T-helper 9 cell (primary cell): ENCODE data around the gene CHIC1.
"Not testable (repeated sequence)": the region's sequence is repeated elsewhere in the genome, so short reads cannot be mapped to it uniquely, and the experiment has no call there.

Experiments used
- DNase-seq: peaks from one replicate; pipeline ENCODE4 v3.0.0-alpha.2; 2020
- total RNA-seq, 2 donors: gene quantifications; one replicate each; lab custom pipeline; 2026; lab: John Stamatoyannopoulos, UW

The CHIC1 gene
- 13.3 to 38.5 reads per million in 2 donors for total RNA-seq

GRCh38 chrX:73562984-73563737, at the start of gene CHIC1:
Gene CHIC1 (plus strand): TSS chrX:73563197. CDS start chrX:73563285, 88 bp downstream.
- DNase-seq = peak; percentile 60

- not testable (repeated sequence) for DNase-seq
These were observed 40.2 kb upstream of the CHIC1 start for GRCh38 chrX:73522823-73523222.

GRCh38 chrX:73524906-73525305, 38.1 kb upstream of the CHIC1 start:
- DNase-seq = no peak

GRCh38 chrX:73525928-73526690, 36.9 kb upstream of the CHIC1 start:
- no peak for DNase-seq

- not testable (repeated sequence) for DNase-seq
These were observed 31.3 kb upstream of the CHIC1 start for GRCh38 chrX:73531655-73532054.

GRCh38 chrX:73556159-73556558, 6.8 kb upstream of the CHIC1 start:
- no peak for DNase-seq

- DNase-seq = no peak
These were observed 1.2 kb upstream of the CHIC1 start for GRCh38 chrX:73561801-73562200.

- DNase-seq = no peak
These were observed 539 bp upstream of the CHIC1 start for GRCh38 chrX:73562458-73562857.

GRCh38 chrX:73563738-73564068, 706 bp downstream of the CHIC1 start:
- no peak for DNase-seq

- no peak for DNase-seq
These were observed 14.4 kb downstream of the CHIC1 start for GRCh38 chrX:73577361-73577760.

- no peak for DNase-seq
These were observed 18.1 kb downstream of the CHIC1 start for GRCh38 chrX:73581002-73581628.

- not testable (repeated sequence) for DNase-seq
These were observed 34.8 kb downstream of the CHIC1 start for GRCh38 chrX:73597758-73598157.

- DNase-seq = no peak
These were observed 52.0 kb downstream of the CHIC1 start for GRCh38 chrX:73615022-73615421.

GRCh38 chrX:73641669-73642068, 78.7 kb downstream of the CHIC1 start:
- DNase-seq = not testable (repeated sequence)

GRCh38 chrX:73647212-73647611, 84.2 kb downstream of the CHIC1 start:
- DNase-seq = no peak

- DNase-seq = no peak
These were observed 84.8 kb downstream of the CHIC1 start for GRCh38 chrX:73647632-73648322.

GRCh38 chrX:73661322-73661721, 98.3 kb downstream of the CHIC1 start:
- DNase-seq = not testable (repeated sequence)

- DNase-seq = no peak
These were observed 105.8 kb downstream of the CHIC1 start for GRCh38 chrX:73668779-73669178.

GRCh38 chrX:73681408-73681807, 118.4 kb downstream of the CHIC1 start:
- no peak for DNase-seq

GRCh38 chrX:73683236-73683859, 120.4 kb downstream of the CHIC1 start:
- no peak for DNase-seq

- not testable (repeated sequence) for DNase-seq
These were observed 144.0 kb downstream of the CHIC1 start for GRCh38 chrX:73707014-73707413.

- no peak for DNase-seq
These were observed 165.6 kb downstream of the CHIC1 start for GRCh38 chrX:73728602-73729001.
